Ishikawa (cell line): ENCODE measurements around the gene MYLK.

Experiments used
- CEBPB ChIP-seq: IDR thresholded peaks from 2 replicates; pipeline ENCODE4 v1.6.1; 2012
- CREB1 ChIP-seq: IDR thresholded peaks from 2 replicates; pipeline ENCODE4 v1.6.1; 2012; ENCODE audit warnings: low read depth
- EGR1 ChIP-seq: IDR thresholded peaks from 2 replicates; pipeline ENCODE4 v1.6.1; 2012
- EP300 ChIP-seq: IDR thresholded peaks from 2 replicates; pipeline ENCODE4 v1.6.1; 2012; ENCODE audit warnings: borderline replicate concordance
- FOXM1 ChIP-seq: IDR thresholded peaks from 2 replicates; pipeline ENCODE4 v1.6.1; 2012; ENCODE audit warnings: low read depth, borderline replicate concordance
- NFIC ChIP-seq: IDR thresholded peaks from 2 replicates; pipeline ENCODE4 v1.6.1; 2012
- RAD21 ChIP-seq: IDR thresholded peaks from 2 replicates; pipeline ENCODE4 v1.6.1; 2012; ENCODE audit warnings: low read depth
- TAF1 ChIP-seq: IDR thresholded peaks from 2 replicates; pipeline ENCODE4 v1.6.1; 2012; ENCODE audit warnings: low read depth, mild to moderate bottlenecking
- TCF12 ChIP-seq: IDR thresholded peaks from 2 replicates; pipeline ENCODE4 v1.6.1; 2012; ENCODE audit warnings: low read depth
- TEAD4 ChIP-seq: IDR thresholded peaks from 2 replicates; pipeline ENCODE4 v1.6.1; 2012
- YY1 ChIP-seq: IDR thresholded peaks from 2 replicates; pipeline ENCODE4 v1.6.1; 2012; ENCODE audit warnings: low read depth
- ZBTB7A ChIP-seq: IDR thresholded peaks from 2 replicates; pipeline ENCODE4 v1.6.1; 2012; ENCODE audit warnings: low read depth
- TF ChIP-seq, protein P1 (sequence below): IDR thresholded peaks from 2 replicates; pipeline ENCODE4 v1.6.1; 2012
- TF ChIP-seq, protein P2 (sequence below): IDR thresholded peaks from 2 replicates; pipeline ENCODE4 v1.6.1; 2012; ENCODE audit warnings: low read depth, mild to moderate bottlenecking
- TF ChIP-seq, protein P3 (sequence below): IDR thresholded peaks from 2 replicates; pipeline ENCODE4 v1.6.1; 2012

The MYLK gene

DNA sequence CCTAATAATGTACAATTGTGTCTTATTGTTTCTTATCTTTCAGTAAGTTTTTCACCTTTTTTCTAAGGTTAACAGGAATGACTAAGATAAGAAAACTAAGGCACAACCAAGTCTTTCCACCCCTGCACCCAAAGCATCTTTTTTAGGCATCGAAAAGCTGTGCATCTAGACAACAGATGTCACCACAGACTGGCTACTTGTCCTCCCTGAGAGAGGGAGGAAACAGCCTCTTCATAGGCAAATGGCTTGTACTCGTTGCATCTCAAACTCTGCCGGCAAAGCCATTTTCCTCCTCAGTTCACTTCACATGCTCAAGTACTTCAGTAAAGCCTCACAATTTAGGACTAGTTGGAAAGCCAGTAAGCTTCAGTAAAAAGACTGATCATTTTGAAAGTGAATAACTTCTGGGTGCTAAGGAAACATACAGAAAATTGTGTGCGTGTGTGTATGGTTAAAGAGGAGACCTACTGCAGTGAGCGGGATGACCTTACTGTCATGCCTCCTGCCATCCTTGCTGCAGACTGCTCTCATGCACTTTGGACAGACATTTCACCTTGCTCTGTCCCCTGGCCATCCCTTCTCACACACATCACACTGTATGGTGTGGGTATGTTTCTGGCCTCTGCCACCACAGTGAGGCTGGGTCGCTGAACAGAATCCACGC, 262.8 kb downstream of the MYLK start:
- TF ChIP-seq YY1 (no peak), FOXM1 (no peak), EP300 (no peak), TCF12 (no peak), CREB1 (no peak), RAD21 (no peak), EGR1 (no peak), TAF1 (no peak), TEAD4 (no peak), ZBTB7A (no peak), CEBPB (no peak), NFIC (no peak)
- TF ChIP-seq, protein P1, sequence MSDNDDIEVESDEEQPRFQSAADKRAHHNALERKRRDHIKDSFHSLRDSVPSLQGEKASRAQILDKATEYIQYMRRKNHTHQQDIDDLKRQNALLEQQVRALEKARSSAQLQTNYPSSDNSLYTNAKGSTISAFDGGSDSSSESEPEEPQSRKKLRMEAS: no peak
- TF ChIP-seq, protein P2, sequence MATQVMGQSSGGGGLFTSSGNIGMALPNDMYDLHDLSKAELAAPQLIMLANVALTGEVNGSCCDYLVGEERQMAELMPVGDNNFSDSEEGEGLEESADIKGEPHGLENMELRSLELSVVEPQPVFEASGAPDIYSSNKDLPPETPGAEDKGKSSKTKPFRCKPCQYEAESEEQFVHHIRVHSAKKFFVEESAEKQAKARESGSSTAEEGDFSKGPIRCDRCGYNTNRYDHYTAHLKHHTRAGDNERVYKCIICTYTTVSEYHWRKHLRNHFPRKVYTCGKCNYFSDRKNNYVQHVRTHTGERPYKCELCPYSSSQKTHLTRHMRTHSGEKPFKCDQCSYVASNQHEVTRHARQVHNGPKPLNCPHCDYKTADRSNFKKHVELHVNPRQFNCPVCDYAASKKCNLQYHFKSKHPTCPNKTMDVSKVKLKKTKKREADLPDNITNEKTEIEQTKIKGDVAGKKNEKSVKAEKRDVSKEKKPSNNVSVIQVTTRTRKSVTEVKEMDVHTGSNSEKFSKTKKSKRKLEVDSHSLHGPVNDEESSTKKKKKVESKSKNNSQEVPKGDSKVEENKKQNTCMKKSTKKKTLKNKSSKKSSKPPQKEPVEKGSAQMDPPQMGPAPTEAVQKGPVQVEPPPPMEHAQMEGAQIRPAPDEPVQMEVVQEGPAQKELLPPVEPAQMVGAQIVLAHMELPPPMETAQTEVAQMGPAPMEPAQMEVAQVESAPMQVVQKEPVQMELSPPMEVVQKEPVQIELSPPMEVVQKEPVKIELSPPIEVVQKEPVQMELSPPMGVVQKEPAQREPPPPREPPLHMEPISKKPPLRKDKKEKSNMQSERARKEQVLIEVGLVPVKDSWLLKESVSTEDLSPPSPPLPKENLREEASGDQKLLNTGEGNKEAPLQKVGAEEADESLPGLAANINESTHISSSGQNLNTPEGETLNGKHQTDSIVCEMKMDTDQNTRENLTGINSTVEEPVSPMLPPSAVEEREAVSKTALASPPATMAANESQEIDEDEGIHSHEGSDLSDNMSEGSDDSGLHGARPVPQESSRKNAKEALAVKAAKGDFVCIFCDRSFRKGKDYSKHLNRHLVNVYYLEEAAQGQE: no peak
- TF ChIP-seq, protein P3, sequence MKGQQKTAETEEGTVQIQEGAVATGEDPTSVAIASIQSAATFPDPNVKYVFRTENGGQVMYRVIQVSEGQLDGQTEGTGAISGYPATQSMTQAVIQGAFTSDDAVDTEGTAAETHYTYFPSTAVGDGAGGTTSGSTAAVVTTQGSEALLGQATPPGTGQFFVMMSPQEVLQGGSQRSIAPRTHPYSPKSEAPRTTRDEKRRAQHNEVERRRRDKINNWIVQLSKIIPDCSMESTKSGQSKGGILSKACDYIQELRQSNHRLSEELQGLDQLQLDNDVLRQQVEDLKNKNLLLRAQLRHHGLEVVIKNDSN: no peak

DNA sequence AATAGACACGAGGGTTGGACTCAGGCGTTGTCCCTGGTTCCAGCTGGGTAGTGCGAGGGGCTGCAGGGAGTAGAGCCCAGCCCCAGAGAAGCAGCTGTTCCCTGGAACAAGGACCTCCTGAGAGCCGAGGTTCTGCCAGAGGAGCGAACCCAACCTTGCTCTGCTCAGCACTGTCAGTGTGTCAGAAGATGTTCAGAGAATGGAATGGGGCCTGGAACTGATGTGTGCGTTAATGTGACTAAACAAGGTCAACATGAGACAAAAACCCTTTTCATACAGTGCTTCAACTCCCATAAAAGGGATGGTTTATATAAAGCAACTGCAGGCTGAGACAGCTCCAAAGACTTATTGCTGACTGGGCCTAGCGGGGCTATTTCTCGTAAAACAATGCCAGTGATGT, 263.8 kb downstream of the MYLK start:
- TF ChIP-seq TAF1 (no peak), NFIC (no peak), FOXM1 (no peak), TCF12 (no peak), CREB1 (no peak), EP300 (no peak), RAD21 (no peak), CEBPB (no peak), ZBTB7A (no peak), TEAD4 (no peak), EGR1 (no peak), YY1 (no peak)
- TF ChIP-seq, protein P1: no peak
- TF ChIP-seq, protein P2: no peak
- TF ChIP-seq, protein P3: no peak

DNA sequence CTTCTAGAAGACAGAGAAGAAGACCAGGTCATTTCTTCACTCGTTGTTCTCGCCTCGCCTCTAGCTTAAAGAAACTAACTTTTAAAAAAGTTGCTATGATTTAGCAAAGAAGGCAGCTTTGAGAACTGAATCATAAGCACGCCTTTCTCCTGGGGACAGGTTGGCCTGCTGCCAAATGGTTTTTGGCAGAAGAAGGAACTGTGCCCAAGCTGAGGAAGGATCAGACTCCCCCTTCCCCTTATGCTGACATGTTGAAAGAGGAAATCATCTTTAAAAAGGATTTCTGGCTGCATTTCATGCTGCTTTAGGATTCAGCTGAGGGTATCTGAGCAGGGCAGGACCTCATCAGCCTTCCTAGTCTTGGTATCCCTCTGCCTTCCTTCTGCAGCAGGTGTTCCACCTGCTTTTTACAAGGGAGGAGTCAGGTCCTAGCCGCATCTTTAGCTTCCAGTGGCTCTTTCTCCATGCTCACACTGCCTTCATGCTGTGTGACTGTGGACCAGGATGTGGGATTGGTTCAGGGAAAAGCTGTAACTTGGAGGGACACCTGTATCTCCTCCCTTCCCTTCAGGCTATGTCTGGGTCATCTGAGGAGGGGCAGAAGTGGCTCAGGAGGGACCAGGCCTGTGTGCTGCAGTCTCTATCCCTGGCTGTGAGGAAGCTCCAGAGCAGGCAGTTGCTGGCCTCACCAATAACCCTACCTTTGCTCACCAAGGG, 265.2 kb downstream of the MYLK start:
- TF ChIP-seq EP300 (no peak), NFIC (peak; percentile 69)

DNA sequence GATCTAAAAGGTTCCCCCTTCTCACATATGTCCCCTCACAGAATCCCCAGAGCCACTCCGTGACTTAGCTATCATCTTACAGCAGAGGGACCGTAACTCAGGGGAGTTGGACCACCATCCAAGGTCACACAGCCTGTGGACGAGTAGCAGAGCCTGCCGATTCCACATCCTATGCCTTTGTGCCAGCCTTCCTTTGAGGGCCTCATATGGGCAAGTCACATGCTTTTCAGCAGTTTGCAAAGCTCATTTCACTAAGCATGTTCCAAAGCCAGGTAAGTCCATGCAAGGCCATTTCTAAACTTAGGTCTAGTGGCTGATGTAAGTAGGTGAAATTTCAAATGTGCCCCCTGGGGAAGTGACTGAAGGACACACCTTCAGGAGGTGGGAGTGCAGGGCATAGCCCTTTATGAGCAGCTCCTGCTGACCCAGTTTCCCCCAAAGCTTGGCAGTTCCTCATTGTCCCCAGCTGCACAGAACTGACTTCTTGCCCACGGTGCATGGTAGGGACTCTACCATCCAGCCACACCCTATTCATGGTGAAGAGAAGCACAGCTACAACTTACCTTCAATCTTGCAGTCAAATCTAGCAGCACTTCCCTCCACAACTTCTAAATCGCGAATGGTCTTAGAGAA, 265.9 kb downstream of the MYLK start:
- TF ChIP-seq, protein P2: no peak
- TF ChIP-seq, protein P1: no peak
- TF ChIP-seq EGR1 (no peak), TEAD4 (no peak), RAD21 (no peak), EP300 (no peak), TAF1 (no peak), CREB1 (no peak), FOXM1 (no peak)
